Mesenchymal stem cell (in vitro differentiated cells and primary cell): Measurements from ENCODE around the gene MYL7.

Source experiments
- DNase-seq: peaks from one replicate; pipeline ENCODE4 v3.0.0-alpha.2; 2013
- H2AFZ ChIP-seq: one replicate; pipeline ENCODE4 v1.6.1; 2013; ENCODE audit warnings: low read depth, mild to moderate bottlenecking, control low read depth, inconsistent platforms, low read length, moderate library complexity
- H2AK5ac ChIP-seq: 2 replicates; pipeline ENCODE4 v1.6.1; 2013; ENCODE audit warnings: low read length, moderate library complexity, mild to moderate bottlenecking, inconsistent platforms; ENCODE audit not compliant: severe bottlenecking
- H2BK120ac ChIP-seq: one replicate; pipeline ENCODE4 v1.6.1; 2013; ENCODE audit warnings: low read depth, mild to moderate bottlenecking, inconsistent platforms, low read length, moderate library complexity
- H2BK12ac ChIP-seq, 2 experiments: one replicate each; pipeline ENCODE4 v1.6.1; 2013; ENCODE audit warnings: inconsistent platforms in 2 of 2, low read length in 2 of 2, mild to moderate bottlenecking in 2 of 2, moderate library complexity in 2 of 2, control low read depth in 1 of 2
- H2BK15ac ChIP-seq: one replicate; pipeline ENCODE4 v1.6.1; 2013; ENCODE audit warnings: mild to moderate bottlenecking, low read depth, inconsistent platforms; ENCODE audit not compliant: poor library complexity, severe bottlenecking
- H2BK5ac ChIP-seq: 2 replicates; pipeline ENCODE4 v1.6.1; 2013; ENCODE audit warnings: low read depth, mild to moderate bottlenecking, low read length, control low read depth, inconsistent platforms; ENCODE audit not compliant: poor library complexity, severe bottlenecking
- H3K14ac ChIP-seq, 2 experiments: one replicate each; pipeline ENCODE4 v1.6.1; 2013; ENCODE audit warnings: inconsistent platforms in 2 of 2, low read length in 2 of 2, control low read depth in 1 of 2, mild to moderate bottlenecking in 1 of 2, moderate library complexity in 1 of 2
- H3K18ac ChIP-seq, 2 experiments: one replicate each; pipeline ENCODE4 v1.6.1; 2013; ENCODE audit warnings: inconsistent platforms in 2 of 2, low read length in 2 of 2, control low read depth in 1 of 2, low read depth in 1 of 2, mild to moderate bottlenecking in 1 of 2
- H3K23ac ChIP-seq, 2 experiments: one replicate each; pipeline ENCODE4 v1.6.1; 2013; ENCODE audit warnings: inconsistent platforms in 2 of 2, low read length in 2 of 2, mild to moderate bottlenecking in 2 of 2, moderate library complexity in 2 of 2, control low read depth in 1 of 2
- H3K27ac ChIP-seq: 2 replicates; pipeline ENCODE4 v1.5.1; 2013; ENCODE audit warnings: mild to moderate bottlenecking, moderate library complexity, low read length, control low read depth, inconsistent platforms; ENCODE audit not compliant: poor library complexity, severe bottlenecking
- H3K27me3 ChIP-seq, 2 experiments: 2 replicates each; pipeline versions ENCODE4 v1.6.1 to v1.7.0; 2013; ENCODE audit warnings: low read length in 2 of 2, mild to moderate bottlenecking in 2 of 2, moderate library complexity in 2 of 2, control low read depth in 1 of 2, inconsistent platforms in 1 of 2; ENCODE audit not compliant: control insufficient read depth in 1 of 2, insufficient read depth in 1 of 2
- H3K36me3 ChIP-seq, 2 experiments: 2 replicates each; pipeline versions ENCODE4 v1.6.1 to v1.7.0; 2013; ENCODE audit warnings: low read length in 2 of 2, control low read depth in 1 of 2, inconsistent platforms in 1 of 2, low read depth in 1 of 2, mild to moderate bottlenecking in 1 of 2; ENCODE audit not compliant: insufficient read depth in 2 of 2, control insufficient read depth in 1 of 2
- H3K4ac ChIP-seq, 2 experiments: one replicate each; pipeline ENCODE4 v1.6.1; 2013; ENCODE audit warnings: inconsistent platforms in 2 of 2, low read length in 2 of 2, mild to moderate bottlenecking in 2 of 2, moderate library complexity in 2 of 2, control low read depth in 1 of 2, low read depth in 1 of 2
- H3K4me1 ChIP-seq: 2 replicates; pipeline ENCODE4 v1.6.1; 2013; ENCODE audit warnings: low read depth, low read length, control low read depth; ENCODE audit not compliant: control insufficient read depth, insufficient read depth
- H3K4me2 ChIP-seq: 2 replicates; pipeline ENCODE4 v1.6.1; 2013; ENCODE audit warnings: low read length, mild to moderate bottlenecking, inconsistent platforms; ENCODE audit not compliant: poor library complexity, severe bottlenecking
- H3K4me3 ChIP-seq, 2 experiments: 2 replicates each; pipeline versions ENCODE4 v1.5.1 to v1.7.0; 2013; ENCODE audit warnings: low read length in 2 of 2, mild to moderate bottlenecking in 2 of 2, control low read depth in 1 of 2, low read depth in 1 of 2; ENCODE audit not compliant: insufficient read depth in 1 of 2
- H3K79me1 ChIP-seq: replicated peaks from 2 replicates; pipeline ENCODE4 v1.6.1; 2013; ENCODE audit warnings: mild to moderate bottlenecking, control low read depth, low read length, inconsistent platforms; ENCODE audit not compliant: poor library complexity, severe bottlenecking
- H3K9ac ChIP-seq: 2 replicates; pipeline ENCODE4 v1.7.0; 2013; ENCODE audit warnings: mild to moderate bottlenecking, low read length, moderate library complexity
- H3K9me3 ChIP-seq: 2 replicates; pipeline ENCODE4 v1.7.0; 2013; ENCODE audit warnings: mild to moderate bottlenecking, low read length; ENCODE audit not compliant: control insufficient read depth
- H4K8ac ChIP-seq: one replicate; pipeline ENCODE4 v1.6.1; 2013; ENCODE audit warnings: inconsistent platforms, mild to moderate bottlenecking, low read length, moderate library complexity
- H4K91ac ChIP-seq: one replicate; pipeline ENCODE4 v1.6.1; 2013; ENCODE audit warnings: mild to moderate bottlenecking, low read length, inconsistent platforms
- WGBS: methylation state at CpG from one replicate; pipeline ENCODE4 v1.1.7; 2013; ENCODE audit warnings: mixed read lengths; 5-methylcytosine and 5-hydroxymethylcytosine counted together

The MYL7 gene

DNA sequence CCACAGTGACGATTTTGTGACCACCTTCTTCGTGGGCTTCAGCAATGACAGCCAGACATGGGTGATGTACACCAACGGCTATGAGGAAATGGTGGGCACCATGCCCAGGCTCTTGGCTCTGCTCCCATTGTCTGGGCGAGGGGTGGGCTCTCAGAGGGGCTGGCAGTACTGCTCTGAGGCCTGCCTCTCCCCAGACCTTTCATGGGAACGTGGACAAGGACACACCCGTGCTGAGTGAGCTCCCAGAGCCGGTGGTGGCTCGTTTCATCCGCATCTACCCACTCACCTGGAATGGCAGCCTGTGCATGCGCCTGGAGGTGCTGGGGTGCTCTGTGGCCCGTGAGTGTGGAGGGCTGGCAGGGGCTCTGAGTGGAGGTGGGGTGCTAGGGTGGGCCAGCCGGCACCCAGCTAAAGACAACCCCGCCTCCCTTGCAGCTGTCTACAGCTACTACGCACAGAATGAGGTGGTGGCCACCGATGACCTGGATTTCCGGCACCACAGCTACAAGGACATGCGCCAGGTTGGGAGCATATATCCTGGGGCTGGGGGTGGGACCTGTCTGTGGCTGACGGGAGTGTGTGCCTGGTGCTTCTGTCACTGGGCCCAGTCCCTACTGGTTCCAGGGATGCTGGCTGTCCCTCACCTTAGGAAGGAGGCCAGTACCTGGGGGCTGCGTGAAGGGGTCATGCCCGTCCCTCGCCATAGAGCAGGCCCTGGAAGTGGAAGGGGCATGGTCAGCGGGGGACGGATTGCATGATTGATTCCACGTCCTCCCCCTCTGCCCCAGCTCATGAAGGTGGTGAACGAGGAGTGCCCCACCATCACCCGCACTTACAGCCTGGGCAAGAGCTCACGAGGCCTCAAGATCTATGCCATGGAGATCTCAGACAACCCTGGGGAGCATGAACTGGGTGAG, 30.2 kb downstream of the MYL7 start:
- H3K9ac ChIP-seq = no peak overlapping the region
- H3K4ac ChIP-seq = no peak overlapping the region
- no peaks in the 10 kb centered on the region for H3K27me3 ChIP-seq
- no peak overlapping the region for H3K23ac ChIP-seq
- H2BK12ac ChIP-seq = no peak overlapping the region
- H3K79me1 ChIP-seq = peaks cover 22% of the 10 kb centered on the region
- H2BK15ac ChIP-seq = no peak overlapping the region
- H3K36me3 ChIP-seq = peaks cover 89 to 100% of the 10 kb centered on the region in 2 experiments
- H2BK5ac ChIP-seq = no peak overlapping the region
- H3K4me1 ChIP-seq = peaks cover 52% of the 10 kb centered on the region
- H2AFZ ChIP-seq = no peak overlapping the region
- no peak overlapping the region for H3K18ac ChIP-seq
- H3K4me3 ChIP-seq = no peak overlapping the region
- no peak overlapping the region for H3K14ac ChIP-seq
- no peaks in the 10 kb centered on the region for H3K9me3 ChIP-seq
- 92% methylated on average over 27 of the region's 27 CpGs for WGBS
- H3K27ac ChIP-seq = no peak overlapping the region
- no peak overlapping the region for H4K8ac ChIP-seq
- no peak overlapping the region for H2AK5ac ChIP-seq
- H2BK120ac ChIP-seq = no peak overlapping the region
- DNase-seq = no peak
- H3K4me2 ChIP-seq = no peak overlapping the region
- H4K91ac ChIP-seq = no peak overlapping the region

DNA sequence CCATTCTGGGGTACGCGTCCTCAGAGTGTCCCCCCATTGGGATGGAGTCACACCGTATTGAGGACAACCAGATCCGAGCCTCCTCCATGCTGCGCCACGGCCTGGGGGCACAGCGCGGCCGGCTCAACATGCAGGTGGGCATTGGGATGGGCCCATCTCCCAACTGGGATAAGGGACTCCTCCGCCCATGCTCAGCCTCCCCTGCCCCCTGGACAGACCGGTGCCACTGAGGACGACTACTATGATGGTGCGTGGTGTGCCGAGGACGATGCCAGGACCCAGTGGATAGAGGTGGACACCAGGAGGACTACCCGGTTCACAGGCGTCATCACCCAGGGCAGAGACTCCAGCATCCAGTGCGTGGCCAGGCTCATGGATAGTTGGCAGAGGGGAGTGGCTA, 31.1 kb downstream of the MYL7 start:
- Histone ChIP-seq H2AK5ac (no peak overlapping the region), H3K4me1 (peaks cover 54% of the 10 kb centered on the region), H3K27ac (no peak overlapping the region), H2AFZ (no peak overlapping the region), H3K4me3 (no peak overlapping the region), H3K9ac (no peak overlapping the region), H2BK12ac (no peak overlapping the region), H4K8ac (no peak overlapping the region), H3K23ac (no peak overlapping the region), H3K36me3 (peaks cover 82 to 91% of the 10 kb centered on the region in 2 experiments), H4K91ac (peak overlapping the region; percentile 19), H3K9me3 (no peaks in the 10 kb centered on the region), H3K4ac (no peak overlapping the region), H3K27me3 (no peaks in the 10 kb centered on the region), H3K4me2 (no peak overlapping the region), H2BK120ac (no peak overlapping the region), H3K18ac (no peak overlapping the region), H2BK5ac (no peak overlapping the region), H3K14ac (no peak overlapping the region), H2BK15ac (no peak overlapping the region), H3K79me1 (peaks cover 18% of the 10 kb centered on the region)
- WGBS = 96% methylated on average over 18 of the region's 18 CpGs
- DNase-seq = no peak

DNA sequence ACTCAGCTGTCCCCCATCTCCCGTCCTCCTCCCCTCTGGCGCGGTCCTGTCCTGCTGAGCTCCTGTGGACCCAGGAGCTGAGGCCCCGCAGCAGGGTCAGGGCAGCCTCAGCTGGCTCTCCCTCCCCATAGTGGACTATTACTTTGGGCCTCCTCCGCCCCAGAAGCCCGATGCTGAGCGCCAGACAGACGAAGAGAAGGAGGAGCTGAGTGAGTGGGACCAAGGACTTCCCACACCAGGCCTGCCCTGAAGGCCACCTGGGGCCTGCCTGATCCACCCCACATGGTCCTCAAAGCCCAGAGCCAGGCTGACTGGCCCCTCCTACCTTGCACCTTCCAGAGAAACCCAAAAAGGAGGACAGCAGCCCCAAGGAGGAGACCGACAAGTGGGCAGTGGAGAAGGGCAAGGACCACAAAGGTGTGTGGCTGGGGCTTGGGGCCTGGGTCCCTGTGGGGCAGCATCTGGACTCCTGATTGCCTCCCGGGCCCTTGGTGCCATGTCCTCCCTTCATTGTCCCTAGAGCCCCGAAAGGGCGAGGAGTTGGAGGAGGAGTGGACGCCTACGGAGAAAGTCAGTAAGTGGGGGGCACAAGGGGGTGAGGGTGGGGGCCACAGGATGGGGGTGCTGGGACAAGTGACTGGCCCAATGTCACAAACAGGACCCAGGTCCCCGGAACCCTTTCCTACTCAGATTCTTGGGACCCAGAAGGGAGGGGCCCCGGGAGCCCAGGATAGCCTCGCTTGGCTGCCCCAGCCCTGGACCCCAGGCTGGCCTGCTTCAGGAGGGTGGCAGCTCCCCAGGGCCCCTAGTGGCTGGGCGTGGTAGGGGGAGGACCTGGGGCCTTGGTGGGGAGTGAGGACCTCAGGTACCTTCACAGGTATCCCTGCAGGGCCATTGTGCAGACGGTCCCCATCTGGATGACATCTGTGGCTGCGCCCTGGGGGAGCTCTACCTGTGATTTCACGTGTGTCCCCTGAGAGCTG, 32.1 kb downstream of the MYL7 start:
- H3K79me1 ChIP-seq = peaks cover 18% of the 10 kb centered on the region
- no peak overlapping the region for H2AK5ac ChIP-seq
- WGBS = 93% methylated on average over 21 of the region's 21 CpGs
- no peak overlapping the region for H2BK5ac ChIP-seq
- no peak overlapping the region for H2BK15ac ChIP-seq
- H3K27ac ChIP-seq = no peak overlapping the region
- H3K4me2 ChIP-seq = no peak overlapping the region
- no peak overlapping the region for H3K23ac ChIP-seq
- H3K9me3 ChIP-seq = no peaks in the 10 kb centered on the region
- no peak overlapping the region for H4K91ac ChIP-seq
- DNase-seq = no peak
- no peak overlapping the region for H2BK12ac ChIP-seq
- H3K4me1 ChIP-seq = peaks cover 54% of the 10 kb centered on the region
- peaks cover 73 to 81% of the 10 kb centered on the region in 2 experiments for H3K36me3 ChIP-seq
- H4K8ac ChIP-seq = no peak overlapping the region
- no peak overlapping the region for H2BK120ac ChIP-seq
- H3K4me3 ChIP-seq = no peak overlapping the region
- no peak overlapping the region for H2AFZ ChIP-seq
- H3K9ac ChIP-seq = no peak overlapping the region
- H3K27me3 ChIP-seq = no peaks in the 10 kb centered on the region
- no peak overlapping the region for H3K4ac ChIP-seq
- H3K18ac ChIP-seq = no peak overlapping the region
- H3K14ac ChIP-seq = no peak overlapping the region
